ENCODE data around the gene CFC1B. TPM values are rescaled to one million over a fixed set of nuclear protein-coding genes. Genes with fewer than 3 reads are reported as not detected.
"Not testable (repeated sequence)": the region's sequence is repeated elsewhere in the genome, so short reads cannot be mapped to it uniquely, and the experiment has no call there.

CFC1B gene
- total RNA-seq, 2 experiments from 2014 or later = not detected

DNA sequence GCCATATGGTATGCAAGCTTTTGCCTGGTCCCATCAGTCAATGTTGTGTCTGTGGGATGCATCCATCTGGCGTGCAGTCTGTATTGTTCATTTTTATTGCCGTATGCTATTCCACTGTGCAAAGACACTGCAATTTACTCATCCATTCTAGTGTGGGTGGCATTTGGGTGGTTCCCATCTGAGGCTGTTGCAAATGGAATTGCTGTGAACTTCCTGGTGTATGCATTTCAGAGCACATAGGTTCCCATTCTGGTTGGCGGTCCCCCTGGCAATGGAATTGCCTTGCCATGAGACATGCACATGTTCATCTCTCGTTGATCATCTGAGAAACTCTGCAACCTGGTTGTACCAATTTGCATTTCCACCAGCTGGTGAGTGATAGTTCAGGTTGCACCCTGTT is 56.5 kb downstream of the CFC1B start:
- H3K4me1 Mint-ChIP-seq (ENCODE audit: low read depth); DNase-seq; H3K27me3 Mint-ChIP-seq; CTCF ChIA-PET; H3K9me3 Mint-ChIP-seq; intact Hi-C loops (cut with micrococcal nuclease); H3K4me3 Mint-ChIP-seq; POLR2A ChIA-PET; H3K27ac Mint-ChIP-seq; H3K36me3 Mint-ChIP-seq: not testable (repeated sequence)

Other genes with a start within 250 kb of the CFC1B start
- 100 to 1,000 TPM; 125 to 128 TPM for gene IMP4, start 178.3 kb upstream of the CFC1B start, total RNA-seq
- 10 to 100 TPM; 42.1 to 44.9 TPM for gene PTPN18, start 165.2 kb upstream of the CFC1B start, total RNA-seq
- gene POTEI, start 11.9 kb upstream of the CFC1B start, total RNA-seq = not detected
- not detected for gene CFC1, start 78.4 kb downstream of the CFC1B start, total RNA-seq
- not detected for gene POTEJ, start 90.2 kb downstream of the CFC1B start, total RNA-seq
- gene GPR148, start 207.8 kb downstream of the CFC1B start, total RNA-seq = not detected
- not detected for gene AMER3, start 234.3 kb downstream of the CFC1B start, total RNA-seq

Measured in activated CD4-positive, alpha-beta memory T cell treated with anti-CD3 and anti-CD28 coated beads for 36 hours (primary cell).